G401 (cell line): Measurements from ENCODE around the gene PSME3IP1. TPM values are rescaled to one million over a fixed set of nuclear protein-coding genes. Genes with fewer than 3 reads are reported as not detected.

ENCODE experiments used
- DNase-seq: peaks from one replicate; pipeline ENCODE4 v3.0.0-alpha.2; 2015; ENCODE audit warnings: low spot score
- in situ Hi-C: cut with HindIII; loops from 2 replicates; pipeline ENCODE4 v1.10.0; 2016; ENCODE audit warnings: low sequenced_read_pairs, mixed read lengths
- total RNA-seq: library from RNA; depleted of rRNA; stranded (reverse); fragments of >200 nt; shearing (Covaris generic); gene quantifications from 2 replicates; pipeline ENCODE4 v1.2.3, GENCODE V29; 2014

The PSME3IP1 gene
- total RNA-seq, 1 experiment from 2014 or later, result 46.6 TPM

- DNase-seq, result no peak
- in situ Hi-C loops, result no loop called here
Observed at GRCh38 chr16:57130950-57131321, 54.9 kb downstream of the PSME3IP1 start.

- DNase-seq, result no peak
- in situ Hi-C loops, result no loop called here
Observed at GRCh38 chr16:57128771-57129389, 57.0 kb downstream of the PSME3IP1 start.

GRCh38 chr16:57127836-57128235 is 58.0 kb downstream of the PSME3IP1 start:
- in situ Hi-C loops, result no loop called here
- no peak for DNase-seq

GRCh38 chr16:57127037-57127763 is 58.6 kb downstream of the PSME3IP1 start:
- DNase-seq, result no peak
- in situ Hi-C loops, result no loop called here

GRCh38 chr16:57126411-57126810 is 59.4 kb downstream of the PSME3IP1 start:
- in situ Hi-C loops, result no loop called here
- no peak for DNase-seq

- in situ Hi-C loops, result no loop called here
- DNase-seq, result no peak
Observed at GRCh38 chr16:57125969-57126368, 59.9 kb downstream of the PSME3IP1 start.

- in situ Hi-C loops, result no loop called here
- no peak for DNase-seq
Observed at GRCh38 chr16:57125376-57125775, 60.5 kb downstream of the PSME3IP1 start.

- DNase-seq, result no peak
Observed at GRCh38 chr16:57123974-57124674, 61.7 kb downstream of the PSME3IP1 start.

GRCh38 chr16:57123216-57123973 is 62.4 kb downstream of the PSME3IP1 start:
- DNase-seq, result no peak
- in situ Hi-C loops, result no loop called here

More at GRCh38 chr16:57123974-57124674, 61.7 kb downstream of the PSME3IP1 start:
- in situ Hi-C loops, result no loop called here

- in situ Hi-C loops, result no loop called here
- no peak for DNase-seq
Observed at GRCh38 chr16:57118461-57119084, 67.3 kb downstream of the PSME3IP1 start.

- DNase-seq, result peak; percentile 33
- in situ Hi-C loops, result no loop called here
Observed at GRCh38 chr16:57115514-57116182, 70.2 kb downstream of the PSME3IP1 start.

GRCh38 chr16:57115168-57115513 is 70.7 kb downstream of the PSME3IP1 start:
- no peak for DNase-seq
- in situ Hi-C loops, result no loop called here

GRCh38 chr16:57113664-57114063 is 72.2 kb downstream of the PSME3IP1 start:
- DNase-seq, result no peak
- in situ Hi-C loops, result no loop called here

GRCh38 chr16:57113042-57113453 is 72.8 kb downstream of the PSME3IP1 start:
- no peak for DNase-seq

GRCh38 chr16:57112403-57113041 is 73.3 kb downstream of the PSME3IP1 start:
- in situ Hi-C loops, result no loop called here
- no peak for DNase-seq

More at GRCh38 chr16:57113042-57113453, 72.8 kb downstream of the PSME3IP1 start:
- in situ Hi-C loops, result no loop called here

GRCh38 chr16:57111420-57111819 is 74.4 kb downstream of the PSME3IP1 start:
- in situ Hi-C loops, result no loop called here
- no peak for DNase-seq

- in situ Hi-C loops, result no loop called here
- DNase-seq, result no peak
Observed at GRCh38 chr16:57110937-57111336, 74.9 kb downstream of the PSME3IP1 start.
